ENCODE results near the gene MRPS9. TPM values are rescaled to one million over a fixed set of nuclear protein-coding genes. Genes with fewer than 3 reads are reported as not detected.

The MRPS9 gene
- total RNA-seq, 2 experiments from 2014 or later: 7.3 to 9.2 TPM

- Histone ChIP-seq H3K9me3 (ENCODE audit: control insufficient read depth in 1 of 2, insufficient read depth in 1 of 2, low read length in 2 of 2) (peaks cover 0 to 4% of the 10 kb centered on the region in 2 experiments), H3K4me3 (ENCODE audit: low read length) (no peak overlapping the region), H3K36me3 (ENCODE audit: insufficient read depth, low read length) (no peaks in the 10 kb centered on the region), H3K4me1 (ENCODE audit: insufficient read depth, low read length) (no peaks in the 10 kb centered on the region), H3K27me3 (ENCODE audit: control insufficient read depth in 1 of 2, insufficient read depth in 2 of 2, low read length in 2 of 2) (no peaks in the 10 kb centered on the region), H3K27ac (ENCODE audit: low read depth in 1 of 2, low read length in 2 of 2) (no peak overlapping the region)
- intact Hi-C loops (cut with DNase I, micrococcal nuclease): loop anchor here in 1 of 2 experiments (10.0 kb wide), 1 partner anchor 1466 kb away; no protein-coding TSS in a partner anchor
- Mint-ChIP-seq H3K27me3 (peaks cover 8% of the 10 kb centered on the region), H3K4me1 (ENCODE audit: low read depth) (no peaks in the 10 kb centered on the region), H3K9me3 (no peaks in the 10 kb centered on the region), H3K4me3 (no peak overlapping the region), H3K36me3 (ENCODE audit: low read depth) (no peaks in the 10 kb centered on the region), H3K27ac (no peak overlapping the region)
- CTCF ChIA-PET: no interaction called here
- no peak for DNase-seq
- TF ChIP-seq CTCF (IDR thresholded peaks at IDR 0.05): no peak
- POLR2A ChIA-PET: no interaction called here
- no peak for ATAC-seq (ENCODE audit: poor library complexity)
Measured at GRCh38 chr2:105118960-105119359, 81.1 kb downstream of the MRPS9 start.

GRCh38 chr2:105121434-105121833, 83.6 kb downstream of the MRPS9 start:
- POLR2A ChIA-PET: no interaction called here

GRCh38 chr2:105125428-105125827, 87.6 kb downstream of the MRPS9 start:
- ChIA-PET CTCF (no interaction called here), POLR2A (no interaction called here)
- Mint-ChIP-seq H3K27ac (no peak overlapping the region), H3K4me3 (no peak overlapping the region), H3K27me3 (peaks cover 15% of the 10 kb centered on the region), H3K9me3 (no peaks in the 10 kb centered on the region), H3K36me3 (ENCODE audit: low read depth) (no peaks in the 10 kb centered on the region), H3K4me1 (ENCODE audit: low read depth) (no peaks in the 10 kb centered on the region)
- H3K4me3 ChIP-seq (ENCODE audit: low read length): no peak overlapping the region
- no peaks in the 10 kb centered on the region for H3K4me1 ChIP-seq (ENCODE audit: insufficient read depth, low read length)
- TF ChIP-seq CTCF (IDR thresholded peaks at IDR 0.05): no peak
- ATAC-seq (ENCODE audit: poor library complexity) (no peak), DNase-seq (no peak)
- peaks cover 0 to 4% of the 10 kb centered on the region in 2 experiments for H3K27me3 ChIP-seq (ENCODE audit: control insufficient read depth in 1 of 2, insufficient read depth in 2 of 2, low read length in 2 of 2)
- intact Hi-C loops (cut with DNase I, micrococcal nuclease): no loop called here
- no peak overlapping the region for H3K27ac ChIP-seq (ENCODE audit: low read depth in 1 of 2, low read length in 2 of 2)
- no peaks in the 10 kb centered on the region for H3K36me3 ChIP-seq (ENCODE audit: insufficient read depth, low read length)
- no peaks in the 10 kb centered on the region for H3K9me3 ChIP-seq (ENCODE audit: control insufficient read depth in 1 of 2, insufficient read depth in 1 of 2, low read length in 2 of 2)

More at GRCh38 chr2:105121434-105121833, 83.6 kb downstream of the MRPS9 start:
- peaks cover 0 to 4% of the 10 kb centered on the region in 2 experiments for H3K9me3 ChIP-seq (ENCODE audit: control insufficient read depth in 1 of 2, insufficient read depth in 1 of 2, low read length in 2 of 2)
- Mint-ChIP-seq H3K4me3 (no peak overlapping the region), H3K27me3 (peaks cover 8% of the 10 kb centered on the region), H3K36me3 (ENCODE audit: low read depth) (no peaks in the 10 kb centered on the region), H3K27ac (no peak overlapping the region), H3K4me1 (ENCODE audit: low read depth) (no peaks in the 10 kb centered on the region), H3K9me3 (no peaks in the 10 kb centered on the region)
- DNase-seq (no peak), ATAC-seq (ENCODE audit: poor library complexity) (no peak)
- H3K27ac ChIP-seq (ENCODE audit: low read depth in 1 of 2, low read length in 2 of 2): no peak overlapping the region
- H3K27me3 ChIP-seq (ENCODE audit: control insufficient read depth in 1 of 2, insufficient read depth in 2 of 2, low read length in 2 of 2): peaks cover 0 to under 1% of the 10 kb centered on the region in 2 experiments
- TF ChIP-seq CTCF (IDR thresholded peaks at IDR 0.05): no peak
- CTCF ChIA-PET: no interaction called here
- no peaks in the 10 kb centered on the region for H3K36me3 ChIP-seq (ENCODE audit: insufficient read depth, low read length)
- H3K4me3 ChIP-seq (ENCODE audit: low read length): no peak overlapping the region
- intact Hi-C loops (cut with DNase I, micrococcal nuclease): no loop called here
- no peaks in the 10 kb centered on the region for H3K4me1 ChIP-seq (ENCODE audit: insufficient read depth, low read length)

Measured in CD4-positive, alpha-beta T cell (primary cell).